Naive B cell (primary cell): ENCODE measurements around the gene ADPGK. TPM values are rescaled to one million over a fixed set of nuclear protein-coding genes. Genes with fewer than 3 reads are reported as not detected.

Experiments
- ATAC-seq, 2 donors: fragments of 150-1000 bp; cut with Tn5 transposase; 2 replicates each; pipeline ENCODE4 v1.10.0; 2021; ENCODE audit warnings: low read depth in 2 of 2, mild to moderate bottlenecking in 2 of 2, moderate library complexity in 2 of 2
- DNase-seq: peaks from one replicate; pipeline ENCODE4 v3.0.0; 2022
- H3K27ac Mint-ChIP-seq, 6 donors: one replicate each; pipeline ENCODE4 v1.8.0; 2020 to 2022; ENCODE audit warnings: mild to moderate bottlenecking in 6 of 6, mixed read lengths in 6 of 6, moderate library complexity in 5 of 6, inconsistent platforms in 2 of 6
- H3K27me3 Mint-ChIP-seq, 3 donors: one replicate each; pipeline ENCODE4 v1.8.0; 2021 to 2022; ENCODE audit warnings: mixed read lengths in 3 of 3, mild to moderate bottlenecking in 1 of 3
- H3K36me3 Mint-ChIP-seq, 2 donors: one replicate each; pipeline ENCODE4 v1.8.0; 2020 to 2022; ENCODE audit warnings: mixed read lengths in 2 of 2, inconsistent platforms in 1 of 2, mild to moderate bottlenecking in 1 of 2
- H3K4me1 Mint-ChIP-seq, 3 donors: one replicate each; pipeline ENCODE4 v1.8.0; 2020 to 2022; ENCODE audit warnings: mixed read lengths in 3 of 3, inconsistent platforms in 1 of 3, mild to moderate bottlenecking in 1 of 3, moderate library complexity in 1 of 3
- H3K4me3 Mint-ChIP-seq, 8 donors: one replicate each; pipeline ENCODE4 v1.8.0; 2020 to 2022; ENCODE audit warnings: mild to moderate bottlenecking in 8 of 8, mixed read lengths in 8 of 8, moderate library complexity in 8 of 8, inconsistent platforms in 2 of 8
- H3K9me3 Mint-ChIP-seq, 7 donors: one replicate each; pipeline ENCODE4 v1.8.0; 2020 to 2022; ENCODE audit warnings: mixed read lengths in 7 of 7, mild to moderate bottlenecking in 5 of 7, inconsistent platforms in 2 of 7, moderate library complexity in 1 of 7
- polyA plus RNA-seq, 6 donors: library from polyadenylated mRNA; unstranded; fragments of 300-500 nt; fragmentation: Illumina TruSeq; gene quantifications; one replicate each; pipeline ENCODE4 v1.2.3, GENCODE V29; 2021; ENCODE audit warnings: low read depth in 6 of 6

ADPGK gene
- polyA plus RNA-seq, 6 donors from 2014 or later, result 126 to 160 (median 139) TPM

DNA sequence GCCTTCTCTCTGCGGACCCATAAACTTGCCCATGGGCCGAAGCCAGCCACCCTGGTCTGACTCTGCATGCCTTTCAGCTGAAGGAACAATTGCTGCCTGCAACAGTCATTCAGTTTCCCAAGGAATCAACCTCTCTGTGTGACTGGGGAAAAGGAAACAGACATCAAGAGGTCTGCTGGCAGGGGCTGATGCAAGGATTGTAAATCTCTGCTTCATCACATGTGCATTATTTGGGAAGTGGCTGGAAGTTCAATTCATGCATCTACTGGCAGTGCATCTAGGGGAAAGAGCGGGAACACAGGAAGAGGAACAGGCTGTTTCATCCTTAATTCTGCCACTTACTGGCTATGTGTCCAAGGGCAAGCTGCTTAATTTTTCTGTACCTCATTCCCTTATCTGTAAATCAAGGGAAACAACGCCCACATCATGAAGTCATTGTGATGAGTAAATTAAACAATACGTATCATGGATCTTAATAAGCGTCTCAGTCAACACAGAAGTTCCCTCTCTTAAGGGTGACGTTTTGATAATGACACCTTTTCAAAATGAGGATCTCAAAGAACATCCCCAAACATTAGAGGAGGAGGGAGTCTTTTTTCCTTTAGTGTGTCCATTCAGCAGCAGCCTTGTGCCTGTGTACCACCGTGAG is 17.4 kb upstream of the ADPGK start:
- no peaks in the 10 kb centered on the region for H3K36me3 Mint-ChIP-seq
- ATAC-seq (no peak), DNase-seq (no peak)
- H3K27me3 Mint-ChIP-seq, result peaks cover 44 to 55% (median 51%) of the 10 kb centered on the region in 3 donors
- no peak overlapping the region for H3K27ac Mint-ChIP-seq
- no peak overlapping the region for H3K4me3 Mint-ChIP-seq
- H3K4me1 Mint-ChIP-seq, result peaks cover 9 to 17% (median 11%) of the 10 kb centered on the region in 3 donors
- H3K9me3 Mint-ChIP-seq, result no peaks in the 10 kb centered on the region

DNA sequence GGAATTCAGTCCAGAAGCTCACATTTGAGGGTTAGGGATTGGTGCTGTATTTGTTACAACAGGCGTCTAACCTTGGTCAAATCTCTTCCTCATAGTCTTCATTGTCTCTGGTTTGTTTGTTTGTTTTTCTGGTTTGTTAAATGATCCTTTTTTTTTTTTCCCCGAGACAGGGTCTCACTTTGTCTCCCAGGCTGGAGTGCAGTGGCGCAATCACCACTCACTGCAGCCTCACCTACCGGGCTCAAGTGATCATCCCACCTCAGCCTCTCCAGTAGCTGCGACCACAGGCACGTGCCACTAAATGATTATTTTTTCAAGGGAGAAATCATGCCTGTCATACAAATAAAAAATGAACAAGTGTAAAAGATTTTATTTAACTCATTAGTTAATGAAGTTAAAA is 14.3 kb upstream of the ADPGK start:
- Mint-ChIP-seq H3K4me3 (peak overlapping the region in 7 of 8 donors; percentile 62 to 90 (median 69)), H3K27me3 (peaks cover 49 to 75% (median 63%) of the 10 kb centered on the region in 3 donors), H3K4me1 (peaks cover 9 to 17% (median 11%) of the 10 kb centered on the region in 3 donors), H3K36me3 (no peaks in the 10 kb centered on the region), H3K27ac (peak overlapping the region in 1 of 6 donors; percentile 76), H3K9me3 (no peaks in the 10 kb centered on the region)
- no peak for ATAC-seq
- no peak for DNase-seq

DNA sequence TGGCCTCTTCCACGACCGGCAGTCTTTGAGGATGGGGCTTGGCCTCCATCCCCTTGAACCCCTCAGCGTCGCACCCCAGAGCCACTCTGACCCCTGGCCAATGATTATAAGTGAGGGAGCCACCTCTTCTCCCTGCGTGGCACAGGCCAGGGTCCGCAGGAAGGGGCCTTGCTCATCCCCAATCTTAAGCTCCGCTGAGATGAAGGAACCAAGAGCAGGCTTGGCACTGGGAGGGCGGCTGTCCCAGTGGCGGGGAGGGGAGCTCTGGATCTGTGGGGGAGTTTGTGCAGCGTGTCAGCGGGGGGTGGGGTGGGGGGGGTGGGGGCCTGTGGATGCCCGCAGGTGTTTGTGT is 13.8 kb upstream of the ADPGK start:
- peaks cover 49 to 74% (median 61%) of the 10 kb centered on the region in 3 donors for H3K27me3 Mint-ChIP-seq
- H3K4me3 Mint-ChIP-seq, result peak overlapping the region; percentile 68 to 90 (median 76)
- DNase-seq (no peak), ATAC-seq (peak in 1 of 2 donors; percentile 8)
- peaks cover 9 to 17% (median 11%) of the 10 kb centered on the region in 3 donors for H3K4me1 Mint-ChIP-seq
- no peaks in the 10 kb centered on the region for H3K9me3 Mint-ChIP-seq
- H3K36me3 Mint-ChIP-seq, result no peaks in the 10 kb centered on the region
- peak overlapping the region in 1 of 6 donors; percentile 91 for H3K27ac Mint-ChIP-seq

DNA sequence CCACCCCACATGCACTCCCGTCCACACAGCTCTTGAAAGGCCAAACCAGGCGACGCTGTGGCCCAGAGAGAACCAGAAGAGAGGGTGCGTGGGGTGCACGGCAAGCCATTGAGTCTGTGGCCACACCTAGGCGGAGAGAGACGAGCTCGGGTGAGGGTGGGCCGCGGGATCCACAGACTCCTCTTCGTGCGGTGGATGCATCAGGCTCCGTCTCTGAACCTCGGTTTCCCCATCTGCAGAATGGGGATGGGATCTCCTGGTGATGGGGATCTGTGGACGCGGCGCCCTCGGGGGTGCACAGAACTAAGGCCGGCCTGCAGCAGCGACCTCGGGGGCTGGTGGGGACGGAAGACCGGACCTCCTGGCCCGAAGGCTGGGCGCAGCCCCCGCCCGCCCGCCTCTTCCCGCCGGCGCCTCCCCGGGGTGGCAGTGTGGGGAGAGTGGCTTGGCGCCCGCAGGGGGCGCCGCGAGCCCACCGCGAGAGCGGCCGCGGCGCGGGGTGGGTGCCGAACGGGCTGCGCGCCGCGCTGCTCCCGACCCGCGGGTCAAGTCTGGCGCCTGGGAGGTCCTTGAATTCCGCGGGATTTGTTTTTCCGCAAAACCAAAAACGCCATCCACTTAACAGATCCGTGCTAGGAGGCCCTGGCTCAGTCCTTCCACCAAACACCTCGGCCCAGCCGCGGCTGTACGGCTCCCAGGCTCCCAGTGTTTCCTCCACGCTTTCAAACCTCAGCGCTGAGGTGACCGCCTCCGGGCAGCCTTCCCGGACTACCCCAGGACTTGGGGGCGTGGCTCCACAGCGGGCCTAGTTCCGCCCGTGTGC is 13.2 kb upstream of the ADPGK start:
- DNase-seq, result peak; percentile 29
- peaks cover 47 to 70% (median 56%) of the 10 kb centered on the region in 3 donors for H3K27me3 Mint-ChIP-seq

DNA sequence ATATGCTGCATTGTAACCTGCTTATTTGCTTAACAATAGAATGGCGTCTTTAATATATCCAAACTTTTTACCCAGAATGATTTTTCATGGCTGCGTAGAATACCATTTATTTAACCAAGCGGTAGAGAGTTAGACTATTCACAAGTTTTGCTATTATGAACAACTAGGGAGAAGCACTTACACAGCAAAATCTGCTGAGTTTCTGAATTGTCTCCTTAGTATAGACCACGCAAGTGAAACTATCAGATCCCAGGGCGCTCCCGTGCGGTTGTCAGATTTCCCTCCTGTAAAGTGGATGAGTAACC is 12.6 kb upstream of the ADPGK start:
- DNase-seq (no peak), ATAC-seq (no peak)
- peak overlapping the region; percentile 78 to 90 (median 84) for H3K4me3 Mint-ChIP-seq
- peak overlapping the region in 2 of 6 donors; percentile 33 to 62 for H3K27ac Mint-ChIP-seq
- peaks cover 9 to 17% (median 11%) of the 10 kb centered on the region in 3 donors for H3K4me1 Mint-ChIP-seq
- no peaks in the 10 kb centered on the region for H3K36me3 Mint-ChIP-seq
- H3K9me3 Mint-ChIP-seq, result no peaks in the 10 kb centered on the region
- H3K27me3 Mint-ChIP-seq, result peaks cover 41 to 64% (median 50%) of the 10 kb centered on the region in 3 donors

More for the DNA sequence above, 13.2 kb upstream of the ADPGK start:
- H3K4me1 Mint-ChIP-seq, result peaks cover 9 to 17% (median 11%) of the 10 kb centered on the region in 3 donors
- peak overlapping the region; percentile 78 to 90 (median 84) for H3K4me3 Mint-ChIP-seq
- peak; percentile 93 to 94 for ATAC-seq
- H3K9me3 Mint-ChIP-seq, result no peaks in the 10 kb centered on the region
- peak overlapping the region in 3 of 6 donors; percentile 33 to 91 (median 62) for H3K27ac Mint-ChIP-seq
- no peaks in the 10 kb centered on the region for H3K36me3 Mint-ChIP-seq

DNA sequence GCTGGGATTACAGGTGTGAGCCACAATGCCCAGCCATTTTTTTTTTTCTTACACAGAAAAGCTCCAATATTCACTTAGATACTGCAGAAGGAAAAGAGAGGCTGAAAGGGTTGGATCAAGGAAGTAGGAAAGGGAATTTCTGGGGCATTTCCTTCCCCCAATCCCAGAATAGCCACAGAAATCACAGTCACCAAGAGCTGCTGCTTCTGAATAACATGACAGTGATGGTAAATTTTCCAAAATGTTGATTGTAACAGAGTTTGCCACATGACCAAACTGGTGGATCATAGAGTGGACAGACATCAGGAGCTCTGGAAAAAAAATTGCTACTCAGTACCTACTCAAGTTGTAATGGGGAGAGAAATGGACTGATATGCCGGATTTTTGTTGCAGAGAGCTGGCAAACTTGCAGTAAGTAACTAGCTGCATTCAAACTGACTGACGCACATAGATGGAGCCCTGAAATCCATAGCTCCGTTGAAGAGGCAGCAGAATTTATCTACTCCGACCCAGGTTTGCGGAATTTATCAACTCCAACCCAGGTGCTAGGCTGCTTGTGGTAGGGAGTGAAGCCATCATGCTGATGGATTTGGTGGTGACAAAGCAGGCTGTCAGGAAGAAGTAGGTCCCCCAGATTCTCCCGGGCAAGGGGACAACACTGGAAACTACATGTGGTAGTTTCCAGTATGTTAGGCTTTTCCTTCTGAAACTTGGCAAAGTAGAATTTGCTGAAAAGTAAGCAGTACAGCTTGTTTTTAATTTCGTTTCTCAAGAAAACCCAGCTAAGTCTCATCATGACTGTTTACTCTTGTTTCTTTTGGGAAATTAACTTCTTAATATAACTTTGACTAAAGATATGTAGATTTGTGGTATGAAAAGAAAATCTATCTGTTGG is 10.5 kb upstream of the ADPGK start:
- peaks cover 9 to 17% (median 11%) of the 10 kb centered on the region in 3 donors for H3K4me1 Mint-ChIP-seq
- no peak overlapping the region for H3K4me3 Mint-ChIP-seq
- H3K9me3 Mint-ChIP-seq, result no peaks in the 10 kb centered on the region
- H3K36me3 Mint-ChIP-seq, result no peaks in the 10 kb centered on the region
- no peak overlapping the region for H3K27ac Mint-ChIP-seq
- ATAC-seq, result no peak
- no peak for DNase-seq
- H3K27me3 Mint-ChIP-seq, result peaks cover 31 to 56% (median 35%) of the 10 kb centered on the region in 3 donors

DNA sequence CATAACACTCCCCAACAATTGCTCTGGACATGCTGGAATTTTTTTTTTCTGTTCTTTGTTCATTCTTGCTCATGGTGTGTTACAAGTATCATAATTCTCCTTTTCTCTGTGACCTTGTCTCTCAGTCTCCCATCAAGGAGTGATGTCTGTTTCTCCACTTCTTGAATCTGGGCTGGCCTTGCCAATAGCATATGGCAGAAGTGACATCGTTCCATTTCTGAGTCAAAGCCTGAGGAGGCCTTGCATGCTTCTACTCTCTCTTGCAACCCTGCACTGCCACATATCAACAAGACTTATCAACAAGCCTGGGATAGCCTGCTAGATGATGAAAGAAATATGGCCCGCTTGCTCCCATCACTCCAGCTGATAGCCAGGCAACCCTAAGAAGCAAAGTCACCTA is 8.9 kb upstream of the ADPGK start:
- ATAC-seq, result no peak
- no peaks in the 10 kb centered on the region for H3K9me3 Mint-ChIP-seq
- peak overlapping the region in 1 of 6 donors; percentile 73 for H3K27ac Mint-ChIP-seq
- DNase-seq, result no peak
- peaks cover 6 to 11% (median 9%) of the 10 kb centered on the region in 3 donors for H3K4me1 Mint-ChIP-seq
- peaks cover 28 to 50% (median 35%) of the 10 kb centered on the region in 3 donors for H3K27me3 Mint-ChIP-seq
- H3K36me3 Mint-ChIP-seq, result no peaks in the 10 kb centered on the region
- no peak overlapping the region for H3K4me3 Mint-ChIP-seq

DNA sequence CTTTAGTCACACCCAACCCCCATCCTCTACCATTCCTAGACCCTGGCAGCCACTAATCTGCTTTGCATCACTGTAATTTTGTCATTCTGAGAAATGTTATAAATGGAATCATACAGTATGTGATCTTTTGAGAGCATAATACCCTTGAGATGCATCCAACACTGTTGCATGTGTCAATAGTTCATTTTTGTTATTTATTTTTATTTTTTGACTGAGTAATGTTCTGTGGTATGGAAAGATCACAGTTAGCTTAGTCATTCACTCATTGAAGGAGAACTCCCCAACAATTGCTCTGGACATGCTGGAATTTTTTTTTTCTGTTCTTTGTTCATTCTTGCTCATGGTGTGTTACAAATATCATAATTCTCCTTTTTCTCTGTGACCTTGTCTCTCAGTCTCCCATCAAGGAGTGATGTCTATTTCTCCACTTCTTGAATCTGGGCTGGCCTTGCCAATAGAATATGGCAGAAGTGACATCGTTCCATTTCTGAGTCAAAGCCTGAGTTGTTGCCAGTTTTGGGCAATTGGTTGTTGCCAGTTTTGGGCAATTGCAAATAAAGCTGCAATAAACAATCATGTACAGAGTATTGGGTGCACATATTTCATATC is 6.8 kb upstream of the ADPGK start:
- Mint-ChIP-seq H3K4me1 (no peaks in the 10 kb centered on the region), H3K27me3 (peaks cover 18 to 33% (median 26%) of the 10 kb centered on the region in 3 donors), H3K27ac (no peak overlapping the region), H3K4me3 (no peak overlapping the region), H3K9me3 (no peaks in the 10 kb centered on the region), H3K36me3 (no peaks in the 10 kb centered on the region)
- DNase-seq, result no peak
- ATAC-seq, result no peak

DNA sequence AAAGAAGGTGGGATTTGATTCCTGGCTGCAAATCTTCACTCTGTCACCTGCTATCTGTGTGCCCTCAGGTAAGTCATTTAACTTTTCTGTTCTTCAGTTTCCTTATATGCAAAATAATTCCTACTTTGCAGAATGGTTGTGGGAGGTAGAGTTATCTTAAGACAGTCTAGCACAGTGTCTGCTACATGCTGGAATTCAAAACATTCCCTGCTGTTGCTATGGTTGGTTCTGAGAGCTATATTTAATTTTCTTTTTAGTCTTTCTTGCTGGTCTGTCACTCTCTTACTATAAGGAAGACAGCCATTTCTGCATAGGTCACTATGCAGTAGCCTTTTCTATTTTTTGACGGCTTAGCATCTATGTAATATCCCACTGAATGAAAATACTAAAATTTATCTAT is 4.0 kb upstream of the ADPGK start:
- H3K27me3 Mint-ChIP-seq, result peaks cover 3 to 15% (median 14%) of the 10 kb centered on the region in 3 donors
- DNase-seq, result no peak
- H3K4me3 Mint-ChIP-seq, result peak overlapping the region in 1 of 8 donors; percentile 30
- no peak for ATAC-seq
- H3K9me3 Mint-ChIP-seq, result no peaks in the 10 kb centered on the region
- no peak overlapping the region for H3K27ac Mint-ChIP-seq
- H3K36me3 Mint-ChIP-seq, result peaks cover 4 to 8% of the 10 kb centered on the region in 2 donors
- H3K4me1 Mint-ChIP-seq, result peaks cover 11 to 19% (median 15%) of the 10 kb centered on the region in 3 donors

DNA sequence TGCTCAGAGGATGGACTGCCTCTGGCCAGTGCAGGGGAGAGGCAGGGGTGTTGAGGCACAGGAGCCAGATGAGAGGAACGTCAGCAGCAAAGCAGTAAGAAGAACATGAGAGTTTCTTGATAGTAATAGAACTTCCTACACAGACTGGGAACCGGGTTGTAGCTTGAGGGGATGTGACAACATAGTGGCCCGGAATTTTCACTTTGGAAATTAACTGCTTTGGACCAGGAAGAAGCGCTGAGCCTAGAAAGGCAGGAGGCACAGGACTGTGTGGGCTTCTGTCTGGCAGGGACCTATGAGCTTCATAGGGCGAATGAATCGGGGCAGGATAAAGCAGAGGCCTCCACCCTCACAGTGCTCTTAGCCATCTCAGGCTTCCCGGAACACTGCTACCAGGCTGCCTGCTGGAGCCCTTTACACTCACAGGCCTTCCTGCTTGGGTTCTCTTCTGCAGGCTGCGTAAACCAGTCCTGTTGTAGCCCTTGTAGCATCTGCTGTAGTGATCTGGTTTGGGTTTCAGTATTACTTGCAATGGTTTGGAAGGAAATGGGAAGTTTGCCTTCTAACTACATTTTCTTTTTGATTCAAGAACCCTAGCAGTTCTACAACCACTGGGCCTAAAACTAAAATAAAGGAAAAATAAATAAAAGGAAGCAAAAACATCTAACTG is 3.3 kb upstream of the ADPGK start:
- DNase-seq (no peak), ATAC-seq (no peak)
- Mint-ChIP-seq H3K9me3 (no peaks in the 10 kb centered on the region), H3K27me3 (peaks cover 0 to 10% (median 9%) of the 10 kb centered on the region in 3 donors), H3K4me1 (peaks cover 16 to 22% (median 20%) of the 10 kb centered on the region in 3 donors), H3K4me3 (peak overlapping the region in 2 of 8 donors; percentile 23 to 30), H3K36me3 (peaks cover 4 to 8% of the 10 kb centered on the region in 2 donors), H3K27ac (peak overlapping the region in 2 of 6 donors; percentile 17 to 39)

DNA sequence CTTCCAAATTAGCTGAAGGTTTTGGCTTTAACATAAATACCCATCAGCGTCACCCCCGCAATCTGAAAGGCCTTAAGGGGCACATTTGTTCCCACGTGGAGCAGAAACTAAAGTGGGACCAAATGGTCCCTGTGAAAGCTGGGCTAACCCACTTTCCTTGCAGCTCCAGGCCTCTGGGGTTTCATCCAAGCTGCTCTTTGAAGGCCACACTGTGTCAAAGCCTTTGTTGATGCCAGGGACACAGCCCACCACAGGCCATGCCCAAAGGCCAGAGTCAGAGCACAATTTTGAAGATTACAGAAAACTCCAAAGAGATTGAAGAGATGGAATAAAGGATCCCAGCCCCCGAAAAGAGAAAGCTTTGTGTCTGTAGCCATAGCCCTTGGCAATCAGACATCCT is 2.7 kb upstream of the ADPGK start:
- ATAC-seq, result no peak
- Mint-ChIP-seq H3K27ac (peak overlapping the region in 1 of 6 donors; percentile 93), H3K4me1 (peaks cover 22 to 27% (median 26%) of the 10 kb centered on the region in 3 donors), H3K27me3 (peaks cover 0 to 10% (median 9%) of the 10 kb centered on the region in 3 donors), H3K9me3 (no peaks in the 10 kb centered on the region), H3K36me3 (peaks cover 7 to 8% of the 10 kb centered on the region in 2 donors), H3K4me3 (no peak overlapping the region)
- no peak for DNase-seq

DNA sequence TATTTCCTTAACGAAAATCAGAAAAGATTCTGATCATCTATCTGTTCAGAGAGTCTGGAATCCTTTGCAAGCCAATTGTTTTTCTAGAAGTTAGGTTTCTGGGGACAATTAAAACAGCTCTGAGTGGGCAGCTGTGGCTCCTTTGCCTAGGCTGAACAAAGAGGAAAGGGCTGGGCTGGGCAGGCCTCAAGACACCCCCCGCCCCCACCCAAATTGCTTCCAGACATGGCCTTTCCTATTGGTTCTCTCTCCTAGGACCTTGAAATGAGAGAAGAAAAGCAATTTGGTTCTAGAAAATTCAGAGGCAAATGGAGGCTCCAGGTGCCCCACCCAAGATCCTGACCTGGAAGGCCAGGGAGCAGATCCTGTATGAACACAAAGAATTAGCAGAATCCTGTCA is 2.3 kb upstream of the ADPGK start:
- Mint-ChIP-seq H3K36me3 (peaks cover 8 to 11% of the 10 kb centered on the region in 2 donors), H3K9me3 (no peaks in the 10 kb centered on the region), H3K4me1 (peaks cover 26 to 31% (median 30%) of the 10 kb centered on the region in 3 donors), H3K27ac (no peak overlapping the region), H3K27me3 (peaks cover 0 to 10% (median 9%) of the 10 kb centered on the region in 3 donors), H3K4me3 (peak overlapping the region in 3 of 8 donors; percentile 4 to 94 (median 64))
- ATAC-seq (no peak), DNase-seq (no peak)
